Stimulated activated CD8-positive, alpha-beta memory T cell treated with anti-CD3 and anti-CD28 coated beads, Interleukin-7, amount 100 ng/mL, for 4 hours (primary cell): ENCODE data around the gene ATP2C2.
"Not testable (repeated sequence)": the region's sequence is repeated elsewhere in the genome, so short reads cannot be mapped to it uniquely, and the experiment has no call there.

ENCODE experiments used
- DNase-seq, 2 donors: peaks; one replicate each; pipeline ENCODE4 v3.0.0-alpha.2; 2020; ENCODE audit warnings: low read depth in 2 of 2

Gene ATP2C2

GRCh38 chr16:84367750-84368307 is 509 bp upstream of the ATP2C2 start:
- DNase-seq: no peak

- DNase-seq: no peak
Observed at GRCh38 chr16:84369105-84369504, 767 bp downstream of the ATP2C2 start.

GRCh38 chr16:84369938-84370627 is 1.7 kb downstream of the ATP2C2 start:
- DNase-seq: no peak

- no peak for DNase-seq
Observed at GRCh38 chr16:84370723-84371552, 2.6 kb downstream of the ATP2C2 start.

GRCh38 chr16:84371553-84371865 is 3.2 kb downstream of the ATP2C2 start:
- no peak for DNase-seq

GRCh38 chr16:84373907-84374489 is 5.7 kb downstream of the ATP2C2 start:
- no peak for DNase-seq

GRCh38 chr16:84378099-84378498 is 9.8 kb downstream of the ATP2C2 start:
- DNase-seq: no peak

- DNase-seq: no peak
Observed at GRCh38 chr16:84378567-84378966, 10.2 kb downstream of the ATP2C2 start.

- DNase-seq: no peak
Observed at GRCh38 chr16:84379008-84379708, 10.8 kb downstream of the ATP2C2 start.

- no peak for DNase-seq
Observed at GRCh38 chr16:84379709-84380362, 11.5 kb downstream of the ATP2C2 start.

GRCh38 chr16:84380405-84380804 is 12.1 kb downstream of the ATP2C2 start:
- DNase-seq: no peak

- no peak for DNase-seq
Observed at GRCh38 chr16:84382396-84382795, 14.1 kb downstream of the ATP2C2 start.

- no peak for DNase-seq
Observed at GRCh38 chr16:84383106-84383505, 14.8 kb downstream of the ATP2C2 start.

- DNase-seq: no peak
Observed at GRCh38 chr16:84386047-84386446, 17.7 kb downstream of the ATP2C2 start.

- no peak for DNase-seq
Observed at GRCh38 chr16:84387021-84387420, 18.7 kb downstream of the ATP2C2 start.

- DNase-seq: no peak
Observed at GRCh38 chr16:84390131-84390785, 21.9 kb downstream of the ATP2C2 start.

GRCh38 chr16:84391151-84392030 is 23.1 kb downstream of the ATP2C2 start:
- no peak for DNase-seq

- no peak for DNase-seq
Observed at GRCh38 chr16:84392031-84392360, 23.7 kb downstream of the ATP2C2 start.

- not testable (repeated sequence) for DNase-seq
Observed at GRCh38 chr16:84396082-84396481, 27.7 kb downstream of the ATP2C2 start.

GRCh38 chr16:84396537-84397008 is 28.2 kb downstream of the ATP2C2 start:
- no peak for DNase-seq
